ENCODE data around the gene ZNF628. TPM values are rescaled to one million over a fixed set of nuclear protein-coding genes. Genes with fewer than 3 reads are reported as not detected.

Gene ZNF628
- total RNA-seq, 1 donor from 2014 or later: 12.7 TPM

DNA sequence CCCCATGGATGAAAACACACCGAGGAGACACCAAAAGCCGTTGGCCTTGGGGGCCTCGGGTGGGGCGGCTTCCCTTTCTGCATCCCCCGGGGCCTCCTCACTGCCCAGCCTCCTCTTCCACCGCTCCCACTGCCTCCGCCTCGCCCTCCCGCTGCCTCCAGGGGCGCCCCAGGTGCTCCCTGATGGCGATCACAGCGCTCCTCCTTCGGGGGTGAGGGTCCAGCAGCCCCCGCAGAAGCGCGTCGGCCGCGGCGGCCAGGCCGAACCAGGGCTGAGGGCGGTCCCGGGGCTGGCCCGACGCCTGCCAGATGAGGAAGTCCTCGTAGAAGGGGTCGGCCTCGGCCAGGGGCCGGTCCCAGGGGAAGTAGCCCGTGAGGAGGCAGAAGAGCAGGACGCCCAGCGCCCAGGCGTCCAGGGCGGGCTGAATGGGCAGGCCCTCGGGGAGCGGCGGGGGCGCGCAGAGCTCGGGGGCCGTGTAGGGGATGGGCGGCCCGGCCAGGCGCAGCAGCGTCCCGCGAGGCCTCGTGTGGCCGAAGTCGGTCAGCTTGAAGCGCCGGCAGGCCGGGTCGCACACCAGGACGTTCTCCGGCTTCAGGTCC, 53.3 kb downstream of the ZNF628 start:
- ATAC-seq (ENCODE audit: low read depth) (no peak), DNase-seq (no peak)
- ChIA-PET POLR2A (no interaction called here), CTCF (no interaction called here)
- Mint-ChIP-seq H3K4me1 (no peaks in the 10 kb centered on the region), H3K4me3 (no peak overlapping the region), H3K36me3 (ENCODE audit: low read depth) (no peaks in the 10 kb centered on the region), H3K27ac (no peak overlapping the region), H3K9me3 (no peaks in the 10 kb centered on the region), H3K27me3 (no peaks in the 10 kb centered on the region)
- TF ChIP-seq, protein P1, sequence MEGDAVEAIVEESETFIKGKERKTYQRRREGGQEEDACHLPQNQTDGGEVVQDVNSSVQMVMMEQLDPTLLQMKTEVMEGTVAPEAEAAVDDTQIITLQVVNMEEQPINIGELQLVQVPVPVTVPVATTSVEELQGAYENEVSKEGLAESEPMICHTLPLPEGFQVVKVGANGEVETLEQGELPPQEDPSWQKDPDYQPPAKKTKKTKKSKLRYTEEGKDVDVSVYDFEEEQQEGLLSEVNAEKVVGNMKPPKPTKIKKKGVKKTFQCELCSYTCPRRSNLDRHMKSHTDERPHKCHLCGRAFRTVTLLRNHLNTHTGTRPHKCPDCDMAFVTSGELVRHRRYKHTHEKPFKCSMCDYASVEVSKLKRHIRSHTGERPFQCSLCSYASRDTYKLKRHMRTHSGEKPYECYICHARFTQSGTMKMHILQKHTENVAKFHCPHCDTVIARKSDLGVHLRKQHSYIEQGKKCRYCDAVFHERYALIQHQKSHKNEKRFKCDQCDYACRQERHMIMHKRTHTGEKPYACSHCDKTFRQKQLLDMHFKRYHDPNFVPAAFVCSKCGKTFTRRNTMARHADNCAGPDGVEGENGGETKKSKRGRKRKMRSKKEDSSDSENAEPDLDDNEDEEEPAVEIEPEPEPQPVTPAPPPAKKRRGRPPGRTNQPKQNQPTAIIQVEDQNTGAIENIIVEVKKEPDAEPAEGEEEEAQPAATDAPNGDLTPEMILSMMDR (IDR thresholded peaks at IDR 0.05): no peak
- intact Hi-C loops (cut with micrococcal nuclease): no loop called here

DNA sequence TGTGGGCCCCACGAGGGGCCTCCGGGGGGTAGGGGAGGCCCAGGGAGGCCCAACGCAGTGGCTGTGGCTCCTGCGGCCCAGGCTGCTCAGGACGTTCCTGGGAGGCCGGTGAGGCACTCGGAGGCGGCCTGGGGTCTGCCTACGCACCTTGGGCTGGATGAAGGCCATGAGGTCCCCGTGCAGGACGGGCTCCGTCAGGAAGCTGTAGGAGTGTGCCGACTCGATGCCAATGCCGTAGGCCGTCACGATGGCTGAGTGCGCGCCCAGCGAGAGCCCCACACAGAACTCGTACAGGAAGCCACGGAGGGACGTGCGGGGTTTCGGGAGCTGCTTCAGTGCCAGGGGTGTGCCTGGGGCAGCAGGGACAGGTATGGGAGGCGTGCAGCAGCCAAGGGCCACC, 54.6 kb downstream of the ZNF628 start:
- H3K36me3 Mint-ChIP-seq (ENCODE audit: low read depth): no peaks in the 10 kb centered on the region
- TF ChIP-seq, protein P1 (IDR thresholded peaks at IDR 0.05): no peak
- no peak for DNase-seq
- CTCF ChIA-PET: no interaction called here
- POLR2A ChIA-PET: no interaction called here
- H3K4me3 Mint-ChIP-seq: no peak overlapping the region
- H3K9me3 Mint-ChIP-seq: no peaks in the 10 kb centered on the region
- no peaks in the 10 kb centered on the region for H3K27me3 Mint-ChIP-seq
- intact Hi-C loops (cut with micrococcal nuclease): no loop called here
- no peaks in the 10 kb centered on the region for H3K4me1 Mint-ChIP-seq
- ATAC-seq (ENCODE audit: low read depth): no peak
- no peak overlapping the region for H3K27ac Mint-ChIP-seq

Other genes with a start within 250 kb of the ZNF628 start
- 12.6 and 14.8 TPM in 2 replicates for gene TMEM86B, start 247.9 kb upstream of the ZNF628 start, total RNA-seq
- 203 and 220 TPM in 2 replicates for gene PPP6R1, start 217.6 kb upstream of the ZNF628 start, total RNA-seq
- 32.2 and 32.9 TPM in 2 replicates for gene HSPBP1, start 196.5 kb upstream of the ZNF628 start, total RNA-seq
- gene BRSK1, start 192.6 kb upstream of the ZNF628 start, total RNA-seq: 1.3 and 2.7 TPM in 2 replicates
- not detected in 2 replicates for gene TMEM150B, start 151.3 kb upstream of the ZNF628 start, total RNA-seq
- gene KMT5C, start 136.7 kb upstream of the ZNF628 start, total RNA-seq: 7.2 and 8.1 TPM in 2 replicates
- gene COX6B2, start 121.9 kb upstream of the ZNF628 start, total RNA-seq: not detected in 2 replicates
- gene GARIN5B, start 113.4 kb upstream of the ZNF628 start, total RNA-seq: not detected in 2 replicates
- not detected in 2 replicates for gene IL11, start 106.2 kb upstream of the ZNF628 start, total RNA-seq
- not detected in 2 replicates for gene TMEM190, start 99.8 kb upstream of the ZNF628 start, total RNA-seq
- 3.8 and 4.9 TPM in 2 replicates for gene TMEM238, start 92.3 kb upstream of the ZNF628 start, total RNA-seq
- 3,790 and 4,042 TPM in 2 replicates for gene RPL28, start 90.7 kb upstream of the ZNF628 start, total RNA-seq
- gene UBE2S, start 68.8 kb upstream of the ZNF628 start, total RNA-seq: 29.6 and 34.6 TPM in 2 replicates
- gene SHISA7, start 33.3 kb upstream of the ZNF628 start, total RNA-seq: not detected in 2 replicates
- gene ISOC2, start 15.0 kb upstream of the ZNF628 start, total RNA-seq: 28.7 and 29.0 TPM in 2 replicates
- not detected in 2 replicates for gene C19orf85, start 11.9 kb upstream of the ZNF628 start, total RNA-seq
- gene NAT14, start 8.6 kb downstream of the ZNF628 start, total RNA-seq: 10.9 and 13.8 TPM in 2 replicates
- gene SSC5D, start 11.8 kb downstream of the ZNF628 start, total RNA-seq: 0.17 and 0.20 TPM in 2 replicates
- not detected in 2 replicates for gene SBK2, start 60.5 kb downstream of the ZNF628 start, total RNA-seq
- not detected in 2 replicates for gene SBK3, start 68.9 kb downstream of the ZNF628 start, total RNA-seq
- gene ZNF579, start 104.2 kb downstream of the ZNF628 start, total RNA-seq: 10.3 and 10.9 TPM in 2 replicates
- gene FIZ1, start 122.9 kb downstream of the ZNF628 start, total RNA-seq: 17.5 and 21.2 TPM in 2 replicates
- 12.6 and 16.1 TPM in 2 replicates for gene ZNF524, start 123.7 kb downstream of the ZNF628 start, total RNA-seq
- gene ZNF865, start 129.0 kb downstream of the ZNF628 start, total RNA-seq: 17.2 and 18.9 TPM in 2 replicates
- 8.7 and 8.9 TPM in 2 replicates for gene ZNF784, start 147.9 kb downstream of the ZNF628 start, total RNA-seq
- gene ZNF580, start 164.4 kb downstream of the ZNF628 start, total RNA-seq: 55.0 and 81.2 TPM in 2 replicates
- gene ZNF581, start 167.0 kb downstream of the ZNF628 start, total RNA-seq: 42.7 and 46.5 TPM in 2 replicates
- 14.0 and 14.4 TPM in 2 replicates for gene CCDC106, start 171.6 kb downstream of the ZNF628 start, total RNA-seq
- gene U2AF2, start 178.4 kb downstream of the ZNF628 start, total RNA-seq: 256 and 273 TPM in 2 replicates
- 56.6 and 65.2 TPM in 2 replicates for gene EPN1, start 198.6 kb downstream of the ZNF628 start, total RNA-seq

Data from activated B cell treated with CpG ODN at 0.5 μM for 24 hours (primary cell).